ENCODE data around the gene PEA15. TPM values are rescaled to one million over a fixed set of nuclear protein-coding genes. Genes with fewer than 3 reads are reported as not detected.

Gene PEA15
- total RNA-seq, 1 donor from 2014 or later: 39.1 TPM

- H3K9ac ChIP-seq: no peak overlapping the region
- Mint-ChIP-seq H3K4me3 (no peak overlapping the region), H3K27me3 (ENCODE audit: insufficient read depth, low read depth) (peaks cover 6% of the 10 kb centered on the region), H3K27ac (no peak overlapping the region), H3K4me1 (peaks cover 34% of the 10 kb centered on the region), H3K36me3 (peaks cover 7% of the 10 kb centered on the region), H3K9me3 (no peaks in the 10 kb centered on the region)
- TF ChIP-seq CTCF (IDR thresholded peaks at IDR 0.05): no peak
- TF ChIP-seq EZH2phosphoT487 (IDR thresholded peaks at IDR 0.05): no peak
- no peak for TF ChIP-seq EZH2 (IDR thresholded peaks at IDR 0.05)
- peaks cover 42% of the 10 kb centered on the region for H4K20me1 ChIP-seq (ENCODE audit: low read depth)
- H3K36me3 ChIP-seq: no peaks in the 10 kb centered on the region
- peaks cover 89% of the 10 kb centered on the region for H3K79me2 ChIP-seq (ENCODE audit: low read depth)
- H3K4me3 ChIP-seq: no peak overlapping the region
- H3K27me3 ChIP-seq: no peaks in the 10 kb centered on the region
- H3F3A ChIP-seq (ENCODE audit: low read depth): peaks cover 24% of the 10 kb centered on the region
- H3K9me3 ChIP-seq (ENCODE audit: low read depth): no peaks in the 10 kb centered on the region
- no peak for DNase-seq (ENCODE audit: low spot score)
- peaks cover 21% of the 10 kb centered on the region for H3K4me1 ChIP-seq
- H3K27ac ChIP-seq: no peak overlapping the region
- H2AFZ ChIP-seq (replicated peaks): no peak overlapping the region
- no peak overlapping the region for H3K4me2 ChIP-seq
Observed at GRCh38 chr1:160256396-160257046, 51.3 kb downstream of the PEA15 start.

- Histone ChIP-seq H3F3A (ENCODE audit: low read depth) (peaks cover 24% of the 10 kb centered on the region), H3K27ac (peak overlapping the region; percentile 8), H3K79me2 (ENCODE audit: low read depth) (peaks cover 86% of the 10 kb centered on the region), H3K36me3 (no peaks in the 10 kb centered on the region), H3K4me3 (no peak overlapping the region), H2AFZ (replicated peaks) (no peak overlapping the region), H3K9ac (no peak overlapping the region), H3K4me2 (no peak overlapping the region), H3K9me3 (ENCODE audit: low read depth) (no peaks in the 10 kb centered on the region), H3K27me3 (no peaks in the 10 kb centered on the region), H3K4me1 (peaks cover 21% of the 10 kb centered on the region), H4K20me1 (ENCODE audit: low read depth) (peaks cover 33% of the 10 kb centered on the region)
- peaks cover 33% of the 10 kb centered on the region for H3K4me1 Mint-ChIP-seq
- no peaks in the 10 kb centered on the region for H3K9me3 Mint-ChIP-seq
- H3K27me3 Mint-ChIP-seq (ENCODE audit: insufficient read depth, low read depth): peaks cover 6% of the 10 kb centered on the region
- DNase-seq (ENCODE audit: low spot score): peak; percentile 34
- H3K4me3 Mint-ChIP-seq: no peak overlapping the region
- H3K27ac Mint-ChIP-seq: no peak overlapping the region
- H3K36me3 Mint-ChIP-seq: peaks cover 7% of the 10 kb centered on the region
- TF ChIP-seq EZH2phosphoT487 (IDR thresholded peaks at IDR 0.05) (no peak), CTCF (IDR thresholded peaks at IDR 0.05) (no peak), EZH2 (IDR thresholded peaks at IDR 0.05) (no peak)
Observed at GRCh38 chr1:160257411-160258015, 52.3 kb downstream of the PEA15 start.

GRCh38 chr1:160258177-160258798 is 53.1 kb downstream of the PEA15 start:
- Histone ChIP-seq H3K79me2 (ENCODE audit: low read depth) (peaks cover 79% of the 10 kb centered on the region), H3K4me3 (no peak overlapping the region), H3K27ac (peak overlapping the region; percentile 8), H3K4me1 (peaks cover 24% of the 10 kb centered on the region), H3K27me3 (no peaks in the 10 kb centered on the region), H4K20me1 (ENCODE audit: low read depth) (peaks cover 32% of the 10 kb centered on the region), H3K9ac (no peak overlapping the region), H3F3A (ENCODE audit: low read depth) (peaks cover 19% of the 10 kb centered on the region), H3K4me2 (no peak overlapping the region), H3K36me3 (no peaks in the 10 kb centered on the region), H2AFZ (replicated peaks) (no peak overlapping the region), H3K9me3 (ENCODE audit: low read depth) (no peaks in the 10 kb centered on the region)
- TF ChIP-seq EZH2 (IDR thresholded peaks at IDR 0.05) (no peak), EZH2phosphoT487 (IDR thresholded peaks at IDR 0.05) (no peak), CTCF (IDR thresholded peaks at IDR 0.05) (no peak)
- peaks cover 7% of the 10 kb centered on the region for H3K36me3 Mint-ChIP-seq
- no peak overlapping the region for H3K4me3 Mint-ChIP-seq
- DNase-seq (ENCODE audit: low spot score): no peak
- H3K27me3 Mint-ChIP-seq (ENCODE audit: insufficient read depth, low read depth): peaks cover 4% of the 10 kb centered on the region
- no peak overlapping the region for H3K27ac Mint-ChIP-seq
- no peaks in the 10 kb centered on the region for H3K9me3 Mint-ChIP-seq
- peaks cover 33% of the 10 kb centered on the region for H3K4me1 Mint-ChIP-seq
